Prostate gland (tissue), 2 donors: ENCODE results near the gene KCNT1.

Source experiments
- CTCF ChIP-seq, 4 experiments: fragments of 200-600 bp in 2 of 4; fragments of 450-650 bp in 2 of 4; sonication (generic) in 2 of 4; IDR thresholded peaks; 1 replicate in 3 of 4; 2 replicates in 1 of 4; pipeline ENCODE4 v1.5.1; 2016 to 2019; ENCODE audit warnings: antibody characterized with exemption in 4 of 4, mild to moderate bottlenecking in 2 of 4, moderate library complexity in 2 of 4
- POLR2A ChIP-seq: fragments of 450-650 bp; IDR thresholded peaks from one replicate; pipeline ENCODE4 v1.6.1; 2016; ENCODE audit warnings: antibody characterized with exemption, mild to moderate bottlenecking
- POLR2AphosphoS5 ChIP-seq: sonication (generic); formaldehyde crosslinking; IDR thresholded peaks from one replicate; pipeline ENCODE4 v1.6.1; 2017; ENCODE audit warnings: antibody characterized with exemption

GRCh38 chr9:135804581-135805421 lies 102.8 kb downstream of the KCNT1 start:
- TF ChIP-seq POLR2AphosphoS5: no peak
- no peak for TF ChIP-seq CTCF (IDR thresholded peaks at IDR 0.05)
- TF ChIP-seq POLR2A: no peak
